HG03064 (cell line): ENCODE results near the gene DGKB.

Source experiments
- ATAC-seq: cut with Tn5 transposase; IDR thresholded peaks from one replicate; pipeline ENCODE4 v1.9.1; 2021; ENCODE audit warnings: low read depth; ENCODE audit not compliant: unreplicated experiment

Gene DGKB

DNA sequence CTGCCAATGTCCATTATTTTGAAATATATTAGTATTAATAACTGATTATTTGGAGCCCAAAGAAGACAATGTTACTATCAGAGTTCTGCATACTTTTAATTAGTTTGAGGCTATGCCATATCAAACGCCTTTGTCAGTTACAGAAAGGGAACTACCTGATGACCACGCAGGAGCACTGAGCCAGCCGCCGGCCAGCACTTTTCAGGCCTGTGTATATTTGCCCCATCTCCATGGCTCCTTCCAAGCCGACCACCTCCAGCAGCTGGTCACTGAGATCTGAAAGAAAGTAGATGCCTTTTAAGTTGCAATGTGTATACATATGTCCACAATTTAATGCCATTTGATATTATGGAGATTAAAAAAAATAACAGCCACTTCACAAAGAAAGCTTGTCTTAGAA lies 724.7 kb downstream of the DGKB start:
- ATAC-seq: no peak

DNA sequence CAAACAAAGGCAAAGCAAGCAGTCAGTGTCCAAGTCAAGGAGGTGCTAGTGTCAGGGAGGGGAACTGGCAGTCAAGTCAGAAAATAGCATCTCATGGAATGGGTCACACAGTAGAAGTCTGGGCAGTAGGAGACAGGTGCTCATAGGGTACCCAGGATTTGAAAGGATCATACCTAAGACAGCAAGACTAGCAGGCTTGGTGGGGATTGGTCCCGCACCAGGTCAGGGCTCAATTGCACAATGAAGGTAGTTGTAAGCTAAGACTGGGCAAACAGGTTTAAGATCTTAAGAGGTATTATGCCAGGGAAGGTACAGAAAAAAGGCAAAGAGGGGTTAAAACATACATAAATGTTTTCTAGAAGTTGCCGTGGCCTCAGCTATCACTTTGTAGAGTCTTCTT lies 731.7 kb downstream of the DGKB start:
- no peak for ATAC-seq

DNA sequence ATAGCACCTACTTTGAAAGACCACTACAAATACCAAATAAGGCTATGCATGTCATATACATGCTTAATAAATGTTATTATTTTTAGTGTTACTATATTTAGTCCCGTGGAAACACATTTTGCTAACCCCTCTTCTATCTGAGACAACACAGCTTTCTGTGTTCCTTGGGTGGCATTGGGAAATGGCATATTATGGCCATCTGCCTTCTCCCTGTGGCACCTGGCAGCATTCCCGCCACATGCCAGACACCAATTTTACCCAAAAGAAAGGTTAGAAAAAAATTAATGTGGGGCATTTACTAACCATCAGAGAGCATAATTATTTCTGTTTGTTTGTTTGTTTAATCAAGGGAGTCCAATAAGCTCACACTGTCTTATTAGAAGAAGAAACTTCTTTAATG lies 744.4 kb downstream of the DGKB start:
- ATAC-seq: no peak

DNA sequence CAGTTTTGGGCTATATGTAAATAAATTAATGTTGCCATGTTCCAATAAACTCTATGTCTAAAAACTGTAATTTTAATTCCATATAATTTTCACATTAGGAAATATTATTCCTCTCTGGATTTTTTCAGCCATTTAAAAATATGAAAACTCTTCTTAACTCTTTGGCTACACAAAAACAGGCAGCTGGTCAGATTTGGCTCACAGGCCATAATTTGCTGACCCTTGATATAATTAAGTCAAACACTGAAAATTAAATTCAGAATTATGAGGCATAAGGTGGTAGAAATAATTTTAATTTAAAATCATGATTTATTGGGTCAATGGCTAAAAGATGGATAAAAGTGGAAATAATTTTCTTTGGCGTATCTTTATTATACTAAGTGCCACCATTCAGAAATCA lies 746.1 kb downstream of the DGKB start:
- ATAC-seq: no peak

DNA sequence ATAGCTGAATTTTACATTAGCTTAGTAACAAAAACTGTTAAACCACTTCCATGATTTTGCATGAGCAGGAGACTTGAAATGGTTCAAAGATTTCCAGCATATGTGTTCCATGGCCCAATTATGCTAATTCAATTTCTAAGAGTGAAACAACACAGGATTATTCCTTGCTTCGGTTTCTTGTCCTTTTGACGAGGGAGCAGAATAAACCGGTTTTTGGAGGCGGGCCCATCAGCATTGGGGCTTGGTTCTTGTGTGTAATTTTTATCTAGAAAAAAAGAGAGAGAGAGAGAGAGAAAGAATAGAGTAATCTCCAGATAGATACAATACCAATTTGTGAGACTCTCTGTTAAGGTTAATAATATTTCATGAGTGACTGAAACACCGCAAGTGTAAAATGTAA lies 753.6 kb downstream of the DGKB start:
- ATAC-seq: no peak

DNA sequence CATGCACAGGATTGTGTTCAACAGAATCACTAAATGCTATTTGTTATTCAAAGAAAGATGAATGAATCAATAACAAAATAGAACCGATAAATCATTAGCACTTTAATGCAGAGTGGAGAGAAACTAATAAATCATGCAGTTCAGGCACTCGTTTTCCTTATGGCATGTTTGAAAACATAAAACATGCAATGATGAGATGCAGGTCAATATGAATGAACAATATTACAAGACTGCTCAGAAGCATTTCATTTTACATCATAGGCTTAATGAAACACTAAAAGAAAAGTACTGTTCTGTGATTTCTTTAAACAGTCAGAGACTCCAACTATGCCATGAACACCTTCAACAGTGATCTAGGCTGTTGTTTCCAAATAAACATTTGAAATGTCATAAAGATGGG lies 755.0 kb downstream of the DGKB start:
- ATAC-seq: no peak

DNA sequence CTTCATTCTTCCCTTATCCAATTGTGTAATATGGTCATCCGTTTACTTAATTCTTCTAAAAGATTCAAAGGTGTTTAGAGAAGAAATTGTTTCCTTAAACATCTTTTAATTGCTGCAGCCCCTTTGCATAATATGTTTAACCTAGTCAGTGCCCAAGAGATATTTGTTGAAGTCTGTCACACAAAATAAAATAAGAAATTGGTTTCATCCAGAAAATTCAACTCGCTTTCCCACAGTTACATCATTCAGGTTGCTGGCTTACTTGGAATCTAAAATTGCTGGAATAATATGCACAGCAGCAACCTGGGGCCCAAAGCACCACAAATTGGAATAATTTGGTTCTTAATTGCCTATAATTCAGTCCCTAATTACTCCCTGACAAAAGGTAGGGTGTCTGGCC lies 758.0 kb downstream of the DGKB start:
- ATAC-seq: no peak

DNA sequence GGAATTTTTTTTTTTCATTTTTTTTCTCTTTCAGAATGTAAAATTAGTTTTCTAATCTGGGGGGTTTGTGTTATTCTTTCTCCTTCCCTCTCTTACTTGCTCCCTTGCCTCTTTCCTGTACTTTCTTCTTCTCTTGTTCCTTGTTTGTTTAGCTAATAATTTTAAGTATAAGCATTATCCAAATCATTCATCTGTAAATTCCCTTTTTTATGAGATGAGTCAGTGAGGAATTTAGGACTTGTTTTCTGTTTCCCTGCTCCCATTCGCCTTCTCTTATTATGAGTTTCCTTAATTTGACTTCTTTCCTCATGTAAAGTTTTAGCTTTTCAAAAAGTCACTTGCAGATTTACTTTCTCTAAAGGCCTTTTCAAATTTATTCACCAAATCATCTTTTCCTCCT lies 758.4 kb downstream of the DGKB start:
- ATAC-seq: no peak

DNA sequence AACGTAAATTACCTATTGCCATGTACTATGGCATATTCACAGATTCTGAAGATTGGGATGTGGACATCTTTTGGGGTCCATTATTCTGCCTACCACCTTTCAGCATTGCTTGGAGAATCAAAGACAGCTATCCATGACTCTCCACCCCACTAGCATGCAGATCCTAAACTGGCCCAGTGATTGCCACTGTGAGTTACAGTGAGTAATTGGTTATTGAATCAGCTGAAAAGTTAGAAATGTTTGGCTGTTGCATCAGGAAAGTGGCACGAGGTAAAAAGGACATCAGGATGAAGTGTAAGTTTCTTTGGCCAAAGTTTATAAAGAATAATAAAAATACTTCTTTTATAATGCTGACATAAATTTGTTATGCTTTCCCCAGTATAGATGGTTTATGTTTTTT lies 764.9 kb downstream of the DGKB start:
- ATAC-seq: no peak

DNA sequence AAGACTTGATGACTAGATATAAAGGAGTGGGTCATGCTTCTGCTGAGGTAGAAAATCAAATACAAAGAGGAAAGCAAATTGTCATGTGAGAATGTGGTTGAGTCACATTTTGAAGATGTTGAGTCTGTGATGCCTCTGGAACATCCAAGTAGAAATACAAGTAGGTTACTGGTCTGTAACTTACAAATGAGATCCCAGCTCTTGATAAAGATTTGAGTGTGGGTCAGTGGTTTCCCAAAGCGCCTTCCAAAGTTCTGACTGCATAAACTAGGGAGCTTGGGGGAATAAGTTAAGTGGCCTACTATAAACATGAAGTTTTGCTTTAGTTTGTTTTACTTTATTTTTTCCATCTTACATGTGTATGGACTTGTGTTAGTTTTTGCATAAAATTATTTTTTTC lies 768.8 kb downstream of the DGKB start:
- ATAC-seq: no peak

DNA sequence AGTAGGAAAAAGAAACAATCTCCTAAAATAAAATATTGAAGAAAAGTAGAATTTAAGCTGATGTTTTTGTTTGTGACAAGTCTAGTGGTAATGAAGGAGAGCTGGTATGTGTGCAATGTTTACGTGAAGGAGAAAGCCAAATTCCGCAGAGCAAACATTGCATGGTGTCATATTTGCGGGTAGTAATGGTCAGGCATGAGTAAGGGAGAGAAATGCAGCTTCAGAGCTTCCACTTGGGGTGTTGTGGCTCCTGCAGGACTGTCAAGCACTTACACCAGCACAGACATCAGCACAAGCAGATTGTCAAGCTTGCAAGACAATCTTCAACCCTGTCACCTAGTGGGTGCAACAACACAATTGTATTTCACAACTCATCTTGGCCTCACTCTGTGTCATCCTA lies 776.6 kb downstream of the DGKB start:
- ATAC-seq: no peak

DNA sequence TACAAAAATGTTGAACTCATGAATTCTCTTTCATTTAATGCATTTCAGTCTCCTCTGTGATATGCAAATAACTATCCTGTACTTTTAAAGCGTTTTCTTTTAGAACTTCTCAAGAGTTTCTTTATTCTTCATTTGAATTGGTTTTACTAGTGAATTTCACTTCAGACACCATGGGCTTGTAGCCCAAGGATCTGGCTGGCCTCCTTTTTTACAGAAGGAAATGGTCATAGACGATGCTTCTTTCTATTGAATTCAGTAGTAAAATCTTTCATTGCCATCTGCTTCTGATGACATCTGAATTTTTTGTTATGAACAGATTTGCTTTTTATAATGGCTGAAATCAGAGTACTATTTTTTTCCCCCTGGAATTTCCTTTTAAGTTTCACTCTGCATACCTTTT lies 777.8 kb downstream of the DGKB start:
- ATAC-seq: no peak

DNA sequence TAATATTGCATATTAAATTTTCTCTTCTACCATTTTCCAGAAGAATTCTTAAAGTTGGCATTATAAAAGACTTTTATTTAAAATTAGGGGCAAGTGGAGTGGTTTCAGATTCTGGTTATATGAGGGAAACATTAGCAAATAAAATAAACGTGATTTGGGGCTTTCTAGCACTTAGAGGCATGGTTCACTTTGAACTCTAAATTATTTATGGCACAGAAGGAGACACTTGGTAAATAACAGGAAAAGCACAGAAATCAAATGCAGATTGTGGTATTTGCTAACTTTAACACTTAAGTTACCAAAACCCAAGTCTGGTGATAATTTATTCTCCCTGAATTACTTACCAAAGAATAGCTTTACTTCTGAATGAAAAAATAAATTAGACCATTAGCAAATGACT lies 778.6 kb downstream of the DGKB start:
- no peak for ATAC-seq

DNA sequence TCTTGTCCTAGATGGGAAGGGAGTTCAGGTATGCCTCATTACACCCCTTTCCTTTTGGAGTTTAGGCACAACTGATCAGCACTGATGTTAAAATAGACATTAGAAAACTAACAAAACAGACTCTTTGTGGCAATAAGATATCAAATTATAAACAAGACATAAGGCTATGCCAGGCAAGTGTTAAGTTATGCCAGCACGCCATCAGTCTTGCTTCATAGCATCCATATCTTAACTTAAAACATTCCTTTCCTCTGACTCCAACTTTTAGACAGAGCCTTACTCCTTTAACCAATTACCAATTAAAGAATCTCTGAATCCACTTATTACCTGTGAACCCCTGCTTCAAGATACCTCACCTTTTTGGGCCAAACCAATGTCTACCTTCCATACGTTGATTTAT lies 786.9 kb downstream of the DGKB start:
- no peak for ATAC-seq

DNA sequence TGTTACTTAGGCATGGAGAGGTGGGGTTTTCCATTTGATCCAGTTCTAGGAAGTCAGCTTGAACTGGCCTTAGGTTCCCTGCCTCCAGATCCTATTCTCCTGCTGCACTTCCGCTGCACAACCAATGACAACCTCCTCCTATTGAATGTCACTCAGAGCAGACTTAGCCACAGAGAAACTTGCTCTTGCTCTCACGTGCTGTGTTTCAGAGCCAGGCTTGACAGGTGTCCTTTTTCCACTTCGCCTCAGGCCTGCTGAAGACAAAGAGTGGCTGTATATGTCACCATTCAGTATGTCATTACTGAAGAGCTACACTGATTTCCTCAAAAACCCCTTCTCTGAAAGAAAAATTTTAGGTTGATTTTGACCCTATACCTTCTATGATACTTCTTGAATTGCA lies 797.7 kb downstream of the DGKB start:
- no peak for ATAC-seq

DNA sequence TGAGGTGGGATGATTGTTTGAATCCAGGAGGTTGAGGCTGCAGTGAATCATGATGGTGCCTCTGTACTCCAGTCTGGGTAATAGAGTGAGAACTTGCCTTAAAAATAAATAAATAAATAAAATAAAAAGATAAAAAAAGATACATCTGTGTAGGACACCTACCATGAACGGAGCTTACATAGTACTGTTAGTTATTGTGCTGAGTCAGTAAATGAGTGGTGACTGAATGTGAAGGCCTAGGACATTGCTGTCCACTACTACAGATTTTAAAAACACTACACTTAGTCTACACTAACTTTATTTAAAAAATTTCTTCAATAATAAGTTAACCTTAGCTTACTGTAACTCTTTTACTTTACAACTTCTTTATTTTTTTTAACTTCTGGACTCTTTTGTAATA lies 806.4 kb downstream of the DGKB start:
- no peak for ATAC-seq

DNA sequence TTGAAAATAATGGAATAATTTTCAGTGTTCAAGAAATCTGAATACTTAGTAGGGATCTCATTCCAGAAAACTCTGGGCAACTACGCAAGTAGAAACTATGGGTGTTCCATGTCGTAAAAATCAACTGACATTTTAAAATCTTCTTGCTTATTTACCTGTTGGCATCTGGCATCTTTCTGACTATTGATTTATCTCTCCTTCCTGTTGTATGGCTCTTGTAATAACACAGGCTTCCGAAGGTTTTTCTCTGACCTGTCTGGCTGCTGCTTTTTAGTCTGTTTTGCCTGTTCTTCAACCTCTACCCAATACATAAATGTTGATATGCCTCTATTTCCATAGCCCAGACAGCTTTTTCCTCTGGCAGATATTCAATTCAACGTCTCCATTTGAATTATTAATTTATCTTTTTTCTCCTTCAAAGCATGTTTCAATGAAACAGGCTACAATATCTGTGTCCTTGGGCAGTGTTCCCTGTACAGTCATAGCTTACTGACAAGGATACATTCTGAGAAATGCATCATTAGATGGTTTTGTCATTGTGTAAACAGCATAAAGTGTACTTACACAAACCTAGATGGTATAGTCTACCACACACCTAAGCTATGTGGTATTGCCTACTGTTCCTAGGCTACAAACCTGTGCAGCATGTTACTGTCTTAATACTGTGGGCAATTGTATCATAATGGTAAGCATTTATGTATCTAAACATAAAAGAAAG lies 807.2 kb downstream of the DGKB start:
- ATAC-seq: no peak
